Activated CD4-positive, alpha-beta T cell treated with anti-CD3 and anti-CD28 coated beads for 24 hours (primary cell): ENCODE measurements around the gene ATF2.

Experiments
- DNase-seq, 2 donors: peaks; one replicate each; pipeline ENCODE4 v3.0.0-alpha.2; 2020; ENCODE audit warnings: low read depth in 2 of 2

ATF2 gene

GRCh38 chr2:175026385-175026784 is 141.6 kb downstream of the ATF2 start:
- no peak for DNase-seq

- no peak for DNase-seq
Observed at GRCh38 chr2:175025946-175026345, 142.1 kb downstream of the ATF2 start.

- no peak for DNase-seq
Observed at GRCh38 chr2:175025233-175025632, 142.8 kb downstream of the ATF2 start.

GRCh38 chr2:175022923-175023322 is 145.1 kb downstream of the ATF2 start:
- DNase-seq, result no peak
